Neural cell (in vitro differentiated cells): ENCODE results near the gene DDX51.

Experiments
- CTCF ChIP-seq: fragments of 450-650 bp; IDR thresholded peaks from 2 replicates; pipeline ENCODE4 v1.5.1; 2014; ENCODE audit warnings: antibody characterized with exemption, mild to moderate bottlenecking, moderate library complexity; ENCODE audit not compliant: poor library complexity, severe bottlenecking
- EP300 ChIP-seq: fragments of 450-650 bp; conservative IDR thresholded peaks from 2 replicates; pipeline ENCODE4 v1.6.1; 2014; ENCODE audit warnings: antibody characterized with exemption, mild to moderate bottlenecking, moderate library complexity; ENCODE audit not compliant: poor library complexity, severe bottlenecking
- EZH2 ChIP-seq: fragments of 200-600, 300-800 bp; shearing (Covaris generic), sonication (generic); IDR thresholded peaks from 2 replicates; pipeline ENCODE4 v1.6.1; 2014; ENCODE audit warnings: antibody characterized with exemption, low read length, borderline replicate concordance, mild to moderate bottlenecking; ENCODE audit not compliant: insufficient read depth, poor library complexity, severe bottlenecking
- POLR2AphosphoS5 ChIP-seq: IDR thresholded peaks from 2 replicates; pipeline ENCODE4 v1.6.1; 2012
- RAD21 ChIP-seq: fragments of 450-650 bp; conservative IDR thresholded peaks from 2 replicates; pipeline ENCODE4 v1.6.1; 2014; ENCODE audit warnings: antibody characterized with exemption, mild to moderate bottlenecking, moderate library complexity
- REST ChIP-seq: IDR thresholded peaks from 2 replicates; pipeline ENCODE4 v1.6.1; 2012; ENCODE audit warnings: borderline replicate concordance
- TAF1 ChIP-seq: IDR thresholded peaks from 2 replicates; pipeline ENCODE4 v1.6.1; 2012; ENCODE audit warnings: low read depth

GRCh38 chr12:132139912-132140311, 4.2 kb downstream of the DDX51 start:
- TF ChIP-seq CTCF (no peak), REST (no peak), EZH2 (no peak), RAD21 (no peak), POLR2AphosphoS5 (no peak), EP300 (no peak), TAF1 (no peak)
